ENCODE measurements around the gene SEPHS2.
"Not testable (repeated sequence)": the region's sequence is repeated elsewhere in the genome, so short reads cannot be mapped to it uniquely, and the experiment has no call there.

Gene SEPHS2

DNA sequence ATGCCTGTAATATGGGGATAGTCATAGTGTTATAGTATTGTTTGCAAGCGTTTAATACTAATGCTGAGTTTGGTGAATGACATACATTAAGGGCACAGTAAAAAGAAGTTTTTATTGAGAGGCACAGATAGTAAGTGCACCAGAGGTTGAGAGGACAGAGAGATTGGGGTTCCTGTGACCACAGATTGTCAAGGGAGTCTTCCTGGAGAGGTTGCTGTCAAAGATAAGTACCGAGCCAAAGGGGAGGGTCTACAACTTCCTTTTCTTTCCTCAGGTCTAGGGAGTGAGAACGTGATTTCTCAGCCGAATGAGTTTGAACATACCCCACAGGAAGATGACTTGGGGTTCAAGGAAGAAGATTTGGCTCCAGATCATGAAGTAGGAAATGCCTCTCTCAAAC is 48.6 kb downstream of the SEPHS2 start:
- no peak for DNase-seq

DNA sequence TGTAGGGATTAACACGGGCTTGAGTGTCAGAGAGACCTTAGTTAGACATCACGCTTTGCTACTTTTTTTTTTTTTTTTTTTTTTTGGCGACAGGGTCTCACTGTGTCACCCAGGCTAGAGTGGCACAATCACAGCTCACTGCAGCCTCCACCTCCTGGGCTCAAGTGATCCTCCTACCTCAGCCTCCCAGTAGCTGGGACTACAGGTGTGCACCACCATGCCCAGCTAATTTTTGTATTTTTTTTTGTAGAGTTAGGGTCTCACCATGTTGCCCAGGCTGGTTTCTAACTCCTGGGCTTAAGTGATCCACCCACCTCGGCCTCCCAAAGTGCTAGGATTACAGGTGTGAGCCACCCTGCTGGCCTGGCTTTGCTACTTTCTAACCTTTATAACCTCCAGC is 49.0 kb downstream of the SEPHS2 start:
- DNase-seq: not testable (repeated sequence)

DNA sequence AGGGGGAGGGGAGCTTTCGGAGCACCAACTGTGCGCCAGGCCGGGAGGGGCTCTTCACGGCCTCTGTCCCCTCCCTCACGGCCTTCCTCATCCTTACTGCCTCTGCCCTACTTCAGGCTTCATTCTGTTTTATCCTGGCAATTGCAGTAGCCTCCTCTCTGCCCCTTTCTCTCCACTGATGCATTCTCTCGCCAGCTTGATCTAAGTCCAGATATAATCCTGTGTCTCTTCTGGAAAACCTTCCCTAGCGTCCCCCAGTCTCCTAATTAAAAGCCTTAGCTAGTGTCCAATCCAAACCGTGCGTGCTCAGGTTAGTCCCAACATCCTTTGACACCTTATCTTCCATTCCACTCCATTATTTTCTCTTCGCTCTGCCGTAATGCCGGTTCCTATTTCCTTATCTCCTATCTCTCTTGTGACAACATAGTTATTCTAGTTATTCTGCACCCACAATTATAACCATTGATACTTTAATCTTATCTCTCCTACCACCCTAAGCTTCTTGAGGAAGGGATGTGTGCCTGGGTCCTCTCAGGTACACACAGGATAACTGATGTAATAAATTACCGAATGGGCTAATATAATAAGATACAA is 49.6 kb downstream of the SEPHS2 start:
- DNase-seq: no peak

DNA sequence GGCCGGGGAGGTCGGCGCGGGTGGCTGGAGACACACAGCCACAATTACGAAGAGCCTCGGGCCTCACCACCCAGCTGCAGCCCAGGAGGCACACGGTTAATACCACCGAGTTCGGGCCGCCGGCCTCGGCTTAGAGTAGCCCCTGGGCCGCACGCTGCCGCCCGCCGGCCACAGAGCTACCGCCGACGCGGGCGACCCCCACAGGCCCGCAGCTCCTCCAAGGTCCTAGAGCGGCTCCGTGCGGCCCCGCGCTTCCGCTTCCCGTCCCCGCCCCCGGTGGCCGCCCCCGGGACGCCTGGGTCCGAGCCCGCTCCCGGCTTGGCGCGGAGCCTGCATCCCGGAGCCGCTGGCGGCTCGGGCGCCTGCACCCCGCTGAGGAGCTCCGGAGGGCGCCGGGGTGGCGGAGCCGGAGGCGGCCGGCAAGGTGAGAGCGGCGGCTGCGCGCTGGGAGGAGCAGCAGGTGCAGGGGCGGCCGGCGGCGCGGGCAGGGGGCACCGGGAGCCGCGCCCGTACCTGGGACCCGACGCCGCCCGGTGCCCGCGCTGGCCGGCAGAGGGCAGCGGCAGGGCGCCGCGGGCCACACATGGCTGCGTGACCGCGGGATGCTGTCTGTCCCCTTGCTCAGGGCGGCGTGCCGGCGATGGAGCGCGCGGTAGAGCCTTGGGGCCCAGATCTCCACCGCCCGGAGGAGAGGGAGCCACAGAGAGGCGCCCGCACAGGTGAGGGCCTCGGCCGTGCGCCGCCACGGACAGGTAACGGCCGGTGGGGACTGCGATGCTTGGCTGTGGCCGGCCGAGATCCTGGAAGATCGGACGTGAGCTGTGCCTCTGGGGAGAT is 50.3 kb downstream of the SEPHS2 start, which contains the start of gene ZNF48:
Gene ZNF48 (plus strand): TSS at position 266 of the 837 bp plus-strand sequence. CDS start 375 bp downstream, at position 641.
- DNase-seq: peak; percentile 90

- peak; percentile 50 for DNase-seq
Measured at GRCh38 chr16:30394592-30395154, 51.0 kb downstream of the SEPHS2 start.
